Aorta (tissue), 5 donors: Measurements from ENCODE around the gene CFAP141. TPM values are rescaled to one million over a fixed set of nuclear protein-coding genes. Genes with fewer than 3 reads are reported as not detected.

Experiments used
- ATAC-seq: fragments of 200-7000 bp; cut with Tn5 transposase; one replicate; pipeline ENCODE4 v1.9.1; 2022; ENCODE audit warnings: moderate library complexity; ENCODE audit not compliant: low FRiP score
- DNase-seq, 2 donors: peaks; one replicate each; pipeline ENCODE4 v3.0.0-alpha.2; 2020
- H3K27ac ChIP-seq, 2 donors: one replicate each; pipeline ENCODE4 v1.5.1; 2013; ENCODE audit warnings: low read length in 2 of 2, mild to moderate bottlenecking in 2 of 2, moderate library complexity in 2 of 2, control low read depth in 1 of 2, inconsistent platforms in 1 of 2, low read depth in 1 of 2
- H3K27me3 ChIP-seq, 2 donors: one replicate each; pipeline ENCODE4 v1.6.1; 2013; ENCODE audit warnings: control low read depth in 1 of 2, low read length in 1 of 2, mild to moderate bottlenecking in 1 of 2, moderate library complexity in 1 of 2; ENCODE audit not compliant: insufficient read depth in 2 of 2, control insufficient read depth in 1 of 2
- H3K36me3 ChIP-seq, 2 donors: one replicate each; pipeline ENCODE4 v1.6.1; 2013; ENCODE audit warnings: control low read depth in 1 of 2, low read length in 1 of 2, mild to moderate bottlenecking in 1 of 2; ENCODE audit not compliant: insufficient read depth in 2 of 2, control insufficient read depth in 1 of 2
- H3K4me1 ChIP-seq, 2 donors: one replicate each; pipeline ENCODE4 v1.6.1; 2013; ENCODE audit warnings: low read length in 2 of 2, control low read depth in 1 of 2, mild to moderate bottlenecking in 1 of 2, moderate library complexity in 1 of 2; ENCODE audit not compliant: insufficient read depth in 2 of 2, control insufficient read depth in 1 of 2
- H3K4me3 ChIP-seq, 2 donors: one replicate each; pipeline ENCODE4 v1.5.1; 2013; ENCODE audit warnings: low read length in 2 of 2, control low read depth in 1 of 2, mild to moderate bottlenecking in 1 of 2
- H3K9me3 ChIP-seq: one replicate; pipeline ENCODE4 v1.6.1; 2013; ENCODE audit warnings: mild to moderate bottlenecking, low read length; ENCODE audit not compliant: control insufficient read depth
- WGBS, 2 donors: extraction: QIAGEN DNeasy Blood & Tissue Kit; methylation state at CpG; one replicate each; pipeline ENCODE4 v1.1.7; 2013; 5-methylcytosine and 5-hydroxymethylcytosine counted together
- intact Hi-C, 2 donors: fragments of 100-400 bp; cut with DNase I; formaldehyde crosslinking; loops; one replicate each; pipeline versions ENCODE4 v1.14.2 to v1.15.0; 2022
- microRNA-seq, 2 donors: library from miRNA; unstranded; fragments of <30 nt; microRNA quantifications; one replicate each; pipeline ENCODE4 v1.2.0, GENCODE V29; 2020
- polyA plus RNA-seq, 2 donors: library from polyadenylated mRNA; stranded (reverse); fragments of 200-250 nt; gene quantifications; one replicate each; pipeline ENCODE4 v1.2.3, GENCODE V29; 2013
- total RNA-seq, 2 donors: library from RNA; stranded (reverse); fragmentation: NEBNext Ultra II Directional; extraction: Animal tissue kit (Norgen Biotek cat#: 25700); gene quantifications; one replicate each; pipeline ENCODE4 v1.2.1, GENCODE V29; 2021
- donor health status: healthy with polysubstance abuse.
- donor health status: Bipolar disorder and iron deficiency.
- donor health status: DM: no; HTN: no; CAD: no.
- donor health status: DM: no; HTN: no; CAD: no.
- donor health status: DM: yes; HTN: yes; CAD: no.

The CFAP141 gene
- total and polyA plus RNA-seq, 4 donors: not detected

DNA sequence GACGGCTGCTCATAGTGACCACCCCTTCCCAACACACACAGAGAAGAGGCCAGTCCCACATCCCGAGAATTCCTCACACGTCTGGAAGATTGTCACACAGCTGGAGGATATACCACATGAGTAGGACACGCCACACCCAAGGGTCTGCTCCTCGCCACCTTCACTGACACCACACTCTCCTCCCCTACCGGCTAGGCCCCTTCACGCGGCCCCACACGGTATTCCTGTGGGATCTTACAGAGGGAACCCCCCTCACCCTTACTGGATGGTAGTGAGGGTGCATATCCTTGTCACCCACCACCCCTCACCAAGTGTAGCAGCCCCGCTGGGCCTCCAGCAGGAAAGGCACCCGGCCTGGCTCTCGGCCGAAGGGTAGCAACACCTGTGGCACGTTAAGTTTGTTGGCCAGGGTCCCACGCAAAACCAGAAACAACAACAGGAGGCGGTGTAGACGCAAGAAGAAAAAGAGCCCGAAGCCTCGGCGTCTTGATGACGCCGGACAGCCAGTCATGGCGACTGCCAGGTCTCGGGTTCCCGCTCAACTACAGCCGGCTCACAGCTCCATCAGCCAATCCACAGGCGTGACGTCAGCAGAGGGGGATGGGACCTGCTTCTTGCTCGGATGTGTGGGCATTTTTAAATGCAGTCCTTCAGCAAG lies 51.5 kb downstream of the CFAP141 start, which contains the start of gene NUP210L:
NUP210L (minus strand) TSS at position 540 of the 658 bp plus-strand sequence.
- intact Hi-C loops: loop anchor here (10.0 kb wide), 1 partner anchor 150 kb away; no protein-coding TSS in a partner anchor
- no peaks in the 10 kb centered on the region for H3K4me1 ChIP-seq
- 62 to 67% methylated on average over 29 of the region's 29 CpGs for WGBS, 2 donors
- no peak within 1 kb of the TSS for H3K4me3 ChIP-seq
- H3K27me3 ChIP-seq: no peaks in the 10 kb centered on the region
- peak within 1 kb of the TSS in 1 of 2 donors; percentile 42 for H3K27ac ChIP-seq
- H3K36me3 ChIP-seq: peaks cover 0 to 3% of the 10 kb centered on the region in 2 donors
- ATAC-seq: peak; percentile 74
- no peaks in the 10 kb centered on the region for H3K9me3 ChIP-seq
- DNase-seq: peak; percentile 89 to 91

DNA sequence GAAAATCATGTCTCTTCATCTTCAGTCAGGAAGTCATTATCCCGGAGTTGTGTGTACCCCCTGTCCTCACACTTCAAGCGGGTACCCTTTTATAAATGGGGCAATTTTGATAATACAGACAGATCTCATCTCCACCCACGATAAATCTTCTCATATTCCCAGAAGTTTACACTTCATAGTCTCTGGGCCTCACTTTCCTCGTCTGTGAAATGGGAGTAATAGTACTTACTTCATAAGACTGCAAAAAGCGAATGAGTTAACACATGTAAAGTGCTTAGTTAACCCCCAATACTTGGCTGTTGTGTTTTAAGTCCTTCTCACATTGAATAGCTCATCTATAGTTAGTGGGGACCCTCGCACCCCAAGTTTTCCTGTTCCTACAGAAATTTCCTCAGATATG lies 52.1 kb downstream of the CFAP141 start:
- Histone ChIP-seq H3K27me3 (no peaks in the 10 kb centered on the region), H3K4me3 (no peak overlapping the region), H3K9me3 (no peaks in the 10 kb centered on the region), H3K27ac (peak overlapping the region in 1 of 2 donors; percentile 42), H3K36me3 (peaks cover 0 to 3% of the 10 kb centered on the region in 2 donors), H3K4me1 (no peaks in the 10 kb centered on the region)
- DNase-seq (no peak), ATAC-seq (no peak)
- intact Hi-C loops: loop anchor here (10.0 kb wide), 1 partner anchor 149 kb away; no protein-coding TSS in a partner anchor
- 95 to 98% methylated on average over 6 of the region's 6 CpGs for WGBS, 2 donors

- H3K4me1 ChIP-seq: no peaks in the 10 kb centered on the region
- no peaks in the 10 kb centered on the region for H3K36me3 ChIP-seq
- no peak for DNase-seq
- H3K27ac ChIP-seq: no peak overlapping the region
- no peak for ATAC-seq
- no peaks in the 10 kb centered on the region for H3K9me3 ChIP-seq
- intact Hi-C loops: loop anchor here (10.0 kb wide), 1 partner anchor 147 kb away; no protein-coding TSS in a partner anchor
- no peaks in the 10 kb centered on the region for H3K27me3 ChIP-seq
- H3K4me3 ChIP-seq: no peak overlapping the region
Observed at GRCh38 chr1:154151311-154151710, 54.8 kb downstream of the CFAP141 start.

Small RNA genes within 50 kb of the gene (microRNA-seq; reads per million reads assigned to microRNA genes)
- gene MIR190B: 5.0 to 23.8 reads per million in 2 donors

Other genes with a start within 250 kb of the CFAP141 start
- gene CRTC2, start 247.7 kb downstream of the CFAP141 start, total RNA-seq: 10 to 100 TPM; 31.2 to 49.7 TPM
- 10 to 100 TPM; 14.4 to 71.0 TPM for gene CRTC2, start 247.7 kb downstream of the CFAP141 start, polyA plus RNA-seq
- gene SLC39A1, start 242.8 kb downstream of the CFAP141 start, total RNA-seq: 10 to 100 TPM; 88.9 to 91.1 TPM
- 10 to 100 TPM; 54.5 to 96.7 TPM for gene SLC39A1, start 242.8 kb downstream of the CFAP141 start, polyA plus RNA-seq
- 1 to 10 TPM; 5.0 to 8.9 TPM for gene CREB3L4, start 238.4 kb downstream of the CFAP141 start, total RNA-seq
- 10 to 100 TPM in 1 of 2 donors, 1 to 10 TPM in 1; 1.4 to 10.7 TPM for gene CREB3L4, start 238.4 kb downstream of the CFAP141 start, polyA plus RNA-seq
- gene JTB, start 228.7 kb downstream of the CFAP141 start, total RNA-seq: 10 to 100 TPM; 84.8 to 88.3 TPM
- gene JTB, start 228.7 kb downstream of the CFAP141 start, polyA plus RNA-seq: 100 to 1,000 TPM; 204 to 227 TPM
- gene RAB13, start 220.0 kb downstream of the CFAP141 start, total RNA-seq: 100 to 1,000 TPM; 127 to 135 TPM
- 100 to 1,000 TPM; 266 to 643 TPM for gene RAB13, start 220.0 kb downstream of the CFAP141 start, polyA plus RNA-seq
- 1,000 to 10,000 TPM; 1,406 to 1,521 TPM for gene RPS27, start 215.6 kb downstream of the CFAP141 start, total RNA-seq
- over 10,000 TPM; 13,485 to 25,693 TPM for gene RPS27, start 215.6 kb downstream of the CFAP141 start, polyA plus RNA-seq
- gene NUP210L, start 51.3 kb downstream of the CFAP141 start, total RNA-seq: under 1 TPM; 0.12 to 0.16 TPM
- under 1 TPM in 1 of 2 donors, not detected in 1; 0.15 TPM for gene NUP210L, start 51.3 kb downstream of the CFAP141 start, polyA plus RNA-seq
- gene TPM3, start 14.2 kb downstream of the CFAP141 start, total RNA-seq: 100 to 1,000 TPM; 182 to 186 TPM
- gene TPM3, start 14.2 kb downstream of the CFAP141 start, polyA plus RNA-seq: 100 to 1,000 TPM in 1 of 2 donors, 10 to 100 TPM in 1; 79.7 to 138 TPM
- gene UBAP2L, start 14.6 kb upstream of the CFAP141 start, total RNA-seq: 100 to 1,000 TPM; 110 to 146 TPM
- 10 to 100 TPM; 31.9 to 63.1 TPM for gene UBAP2L, start 14.6 kb upstream of the CFAP141 start, polyA plus RNA-seq
- 10 to 100 TPM; 52.2 to 57.1 TPM for gene HAX1, start 66.3 kb upstream of the CFAP141 start, total RNA-seq
- gene HAX1, start 66.3 kb upstream of the CFAP141 start, polyA plus RNA-seq: 10 to 100 TPM; 70.6 to 98.6 TPM
- gene AQP10, start 114.8 kb upstream of the CFAP141 start, total RNA-seq: under 1 TPM in 1 of 2 donors, not detected in 1; 0.26 TPM
- 10 to 100 TPM in 1 of 2 donors, under 1 TPM in 1; 0.08 to 10.3 TPM for gene AQP10, start 114.8 kb upstream of the CFAP141 start, polyA plus RNA-seq
- gene ATP8B2, start 119.2 kb upstream of the CFAP141 start, total RNA-seq: 100 to 1,000 TPM; 122 to 176 TPM
- 10 to 100 TPM; 28.8 to 54.9 TPM for gene ATP8B2, start 119.2 kb upstream of the CFAP141 start, polyA plus RNA-seq
- gene IL6R, start 199.0 kb upstream of the CFAP141 start, total RNA-seq: 10 to 100 TPM; 16.5 to 18.2 TPM
- 1 to 10 TPM; 3.6 to 6.6 TPM for gene IL6R, start 199.0 kb upstream of the CFAP141 start, polyA plus RNA-seq